Activated T-helper 9 cell treated with anti-CD3 and anti-CD28 coated beads, Interleukin-2, amount 50 U/mL, for 16 hours (primary cell): ENCODE measurements around the gene FAM221B.

Source experiments
- DNase-seq: peaks from one replicate; pipeline ENCODE4 v3.0.0-alpha.2; 2020; ENCODE audit warnings: low read depth

Gene FAM221B

GRCh38 chr9:35820076-35820475, 8.5 kb downstream of the FAM221B start:
- no peak for DNase-seq

GRCh38 chr9:35818341-35818740, 10.2 kb downstream of the FAM221B start:
- no peak for DNase-seq

- DNase-seq: no peak
Observed at GRCh38 chr9:35816708-35817107, 11.8 kb downstream of the FAM221B start.

GRCh38 chr9:35814841-35815543, 13.5 kb downstream of the FAM221B start, which contains the start of gene HINT2:
Gene HINT2 (minus strand): TSS chr9:35815042. CDS start chr9:35814979, 63 bp downstream.
- peak; percentile 94 for DNase-seq

- DNase-seq: no peak
Observed at GRCh38 chr9:35814106-35814840, 14.3 kb downstream of the FAM221B start.

GRCh38 chr9:35813434-35814105, 15.0 kb downstream of the FAM221B start:
- no peak for DNase-seq

- DNase-seq: peak; percentile 88
Observed at GRCh38 chr9:35812025-35812602, 16.4 kb downstream of the FAM221B start, which contains the start of gene SPAG8. Gene SPAG8 (minus strand): TSS chr9:35812262. CDS start chr9:35812147, 115 bp downstream.

- no peak for DNase-seq
Observed at GRCh38 chr9:35811381-35812024, 17.0 kb downstream of the FAM221B start.

GRCh38 chr9:35810122-35810521, 18.4 kb downstream of the FAM221B start:
- DNase-seq: no peak

GRCh38 chr9:35808433-35808832, 20.1 kb downstream of the FAM221B start:
- DNase-seq: no peak

GRCh38 chr9:35806101-35806500, 22.4 kb downstream of the FAM221B start:
- DNase-seq: no peak

- DNase-seq: no peak
Observed at GRCh38 chr9:35801328-35802128, 27.0 kb downstream of the FAM221B start.

GRCh38 chr9:35800530-35800929, 28.0 kb downstream of the FAM221B start:
- no peak for DNase-seq

GRCh38 chr9:35798658-35799374, 29.7 kb downstream of the FAM221B start:
- peak; percentile 30 for DNase-seq

- DNase-seq: no peak
Observed at GRCh38 chr9:35797311-35798109, 31.0 kb downstream of the FAM221B start.

GRCh38 chr9:35795695-35796094, 32.8 kb downstream of the FAM221B start:
- DNase-seq: no peak

- DNase-seq: no peak
Observed at GRCh38 chr9:35793461-35793860, 35.1 kb downstream of the FAM221B start.

- no peak for DNase-seq
Observed at GRCh38 chr9:35792826-35793225, 35.7 kb downstream of the FAM221B start.

GRCh38 chr9:35792024-35792813, 36.3 kb downstream of the FAM221B start:
- DNase-seq: no peak
